ENCODE data around the gene MICAL3.

The MICAL3 gene

GRCh38 chr22:17741866-17742526 lies 282.4 kb downstream of the MICAL3 start:
- no peak for DNase-seq

GRCh38 chr22:17739196-17739975 lies 285.0 kb downstream of the MICAL3 start:
- no peak for DNase-seq

- no peak for DNase-seq
These were observed 285.8 kb downstream of the MICAL3 start for GRCh38 chr22:17738386-17739128.

All from SW 1271 (cell line).